WI38 (cell line): ENCODE measurements around the gene AP1B1.

Source experiments
- H3K4me3 ChIP-seq: 2 replicates; pipeline ENCODE4 v1.5.1; 2011; ENCODE audit warnings: low read depth, mild to moderate bottlenecking, control low read depth, low read length
- TF ChIP-seq, protein P1 (sequence below): IDR thresholded peaks from 2 replicates; pipeline ENCODE4 v1.5.1; 2012; ENCODE audit warnings: low read depth, mild to moderate bottlenecking, control low read depth, low read length

The AP1B1 gene

DNA sequence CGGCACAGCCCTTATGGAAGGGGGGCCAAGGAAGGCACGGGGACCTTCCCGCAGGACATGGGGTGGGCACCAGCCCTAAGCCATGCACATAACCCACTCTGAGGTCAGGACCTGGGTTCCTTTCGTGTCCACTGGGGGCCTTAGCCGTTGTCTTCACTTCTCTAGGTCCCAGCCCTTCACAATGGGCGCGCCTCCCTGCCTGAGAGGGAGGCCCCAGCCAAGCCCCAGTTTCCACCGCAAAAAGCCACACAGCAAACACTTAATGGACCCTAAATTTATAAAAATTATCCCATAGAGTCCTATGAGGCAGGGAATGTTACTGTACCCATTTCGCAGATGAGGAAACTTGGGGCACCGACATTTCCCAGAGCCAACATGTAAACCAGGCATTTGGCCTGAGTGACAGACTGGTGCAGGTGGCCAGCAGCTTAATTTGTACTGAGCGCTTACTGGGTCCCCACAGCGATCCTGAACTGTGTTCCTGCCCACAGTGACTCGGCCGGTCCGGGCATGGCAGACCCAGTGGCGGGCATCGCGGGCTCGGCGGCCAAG is 80.7 kb downstream of the AP1B1 start:
- peak overlapping the region; percentile 68 for H3K4me3 ChIP-seq
- TF ChIP-seq, protein P1, sequence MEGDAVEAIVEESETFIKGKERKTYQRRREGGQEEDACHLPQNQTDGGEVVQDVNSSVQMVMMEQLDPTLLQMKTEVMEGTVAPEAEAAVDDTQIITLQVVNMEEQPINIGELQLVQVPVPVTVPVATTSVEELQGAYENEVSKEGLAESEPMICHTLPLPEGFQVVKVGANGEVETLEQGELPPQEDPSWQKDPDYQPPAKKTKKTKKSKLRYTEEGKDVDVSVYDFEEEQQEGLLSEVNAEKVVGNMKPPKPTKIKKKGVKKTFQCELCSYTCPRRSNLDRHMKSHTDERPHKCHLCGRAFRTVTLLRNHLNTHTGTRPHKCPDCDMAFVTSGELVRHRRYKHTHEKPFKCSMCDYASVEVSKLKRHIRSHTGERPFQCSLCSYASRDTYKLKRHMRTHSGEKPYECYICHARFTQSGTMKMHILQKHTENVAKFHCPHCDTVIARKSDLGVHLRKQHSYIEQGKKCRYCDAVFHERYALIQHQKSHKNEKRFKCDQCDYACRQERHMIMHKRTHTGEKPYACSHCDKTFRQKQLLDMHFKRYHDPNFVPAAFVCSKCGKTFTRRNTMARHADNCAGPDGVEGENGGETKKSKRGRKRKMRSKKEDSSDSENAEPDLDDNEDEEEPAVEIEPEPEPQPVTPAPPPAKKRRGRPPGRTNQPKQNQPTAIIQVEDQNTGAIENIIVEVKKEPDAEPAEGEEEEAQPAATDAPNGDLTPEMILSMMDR = no peak

DNA sequence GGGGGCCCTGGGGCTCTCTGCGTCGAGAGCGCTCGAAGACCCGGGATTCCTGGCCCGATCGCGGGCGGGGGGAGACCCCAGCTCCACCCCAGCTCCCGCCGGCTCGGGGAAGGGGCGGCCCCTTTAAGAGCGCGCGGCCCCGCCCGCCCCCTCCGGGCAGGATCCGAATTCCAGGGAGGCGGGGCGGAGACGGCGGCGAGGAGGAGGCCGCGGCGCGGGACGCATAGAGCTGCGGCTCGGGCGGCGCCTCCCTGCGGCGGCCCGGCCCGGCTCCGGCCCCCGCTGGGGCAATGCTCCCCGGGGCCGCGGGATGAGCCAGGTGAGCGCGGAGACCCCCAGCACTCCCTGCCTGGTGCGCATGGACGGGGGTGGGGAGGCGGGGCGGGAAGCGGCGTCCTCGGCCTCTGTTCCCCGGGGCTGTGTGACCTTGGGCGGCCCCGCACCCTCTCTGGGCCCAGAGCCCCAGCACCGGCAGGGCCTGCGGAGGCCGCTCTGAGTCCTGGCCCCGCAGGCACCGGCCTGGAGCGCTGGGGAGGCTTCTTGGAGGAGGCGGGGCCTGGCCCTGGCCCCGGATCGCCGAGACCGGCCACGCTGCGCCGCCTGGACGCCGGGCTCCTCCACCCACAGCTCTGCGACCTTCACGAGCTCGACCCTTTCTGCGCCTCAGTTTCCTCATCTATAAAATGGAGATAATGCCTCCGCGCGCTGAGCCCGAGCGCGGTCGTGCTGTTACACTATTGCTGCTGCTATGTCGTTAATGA is 81.4 kb downstream of the AP1B1 start:
- TF ChIP-seq, protein P1 = no peak
- peak overlapping the region; percentile 68 for H3K4me3 ChIP-seq

DNA sequence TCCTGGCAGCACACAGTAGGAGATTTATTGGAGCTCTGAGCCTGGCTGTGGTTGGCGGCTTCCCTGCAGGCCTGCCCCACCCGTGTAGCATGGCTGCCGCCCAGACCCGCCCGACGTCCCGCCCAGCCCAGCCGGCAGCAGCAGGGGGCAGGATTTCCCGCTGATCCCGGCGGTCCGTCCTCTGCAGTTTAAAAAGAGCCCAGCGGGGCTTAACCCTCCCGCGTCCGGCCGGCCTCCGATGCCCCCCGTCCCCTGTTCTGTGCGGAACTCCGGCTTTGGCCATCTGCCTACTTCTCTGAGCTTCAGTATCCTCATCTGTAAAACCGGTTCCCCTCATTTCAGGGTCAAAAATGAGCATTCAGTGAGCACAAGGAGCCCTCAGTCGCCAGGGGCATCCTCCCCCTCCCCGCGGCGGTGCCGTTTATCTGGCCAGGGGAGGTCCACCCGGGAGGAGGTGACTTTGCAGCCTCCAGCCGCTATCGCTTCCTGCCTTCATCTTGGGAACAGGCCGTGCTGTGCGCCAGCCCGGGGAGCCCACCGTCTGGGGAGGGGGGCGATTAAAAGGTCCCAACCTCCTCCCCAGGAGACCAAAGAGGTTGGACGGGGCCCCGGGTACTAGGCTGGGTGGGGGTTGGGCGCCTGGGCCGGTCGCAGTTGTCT is 82.1 kb downstream of the AP1B1 start, which contains the start of gene GAS2L1:
Gene GAS2L1, plus strand, starts transcription at position 476 of the 660 bp plus-strand sequence. CDS start 1,456 bp downstream, outside the sequence.
- TF ChIP-seq, protein P1 = peak; percentile 49; the same call in 1 of the 2 replicates
- peak within 1 kb of the TSS; percentile 68 for H3K4me3 ChIP-seq

DNA sequence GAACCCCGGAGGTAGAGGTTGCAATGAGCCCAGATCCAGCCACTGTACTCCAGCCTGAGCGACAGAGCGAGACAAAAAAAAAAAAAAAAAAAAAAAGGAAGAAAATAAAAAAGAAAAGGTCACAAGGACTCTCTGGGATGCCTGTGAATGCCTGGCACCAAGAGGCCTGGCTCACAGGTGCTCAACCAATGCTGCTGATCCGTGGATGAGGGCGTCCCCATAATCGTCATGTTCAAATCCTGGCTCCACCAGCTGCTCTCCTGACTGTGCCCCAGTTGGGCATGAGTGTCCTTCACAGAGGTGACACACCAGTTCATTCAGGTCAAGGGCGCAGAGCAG is 82.6 kb downstream of the AP1B1 start:
- H3K4me3 ChIP-seq = no peak overlapping the region
- TF ChIP-seq, protein P1 = no peak

DNA sequence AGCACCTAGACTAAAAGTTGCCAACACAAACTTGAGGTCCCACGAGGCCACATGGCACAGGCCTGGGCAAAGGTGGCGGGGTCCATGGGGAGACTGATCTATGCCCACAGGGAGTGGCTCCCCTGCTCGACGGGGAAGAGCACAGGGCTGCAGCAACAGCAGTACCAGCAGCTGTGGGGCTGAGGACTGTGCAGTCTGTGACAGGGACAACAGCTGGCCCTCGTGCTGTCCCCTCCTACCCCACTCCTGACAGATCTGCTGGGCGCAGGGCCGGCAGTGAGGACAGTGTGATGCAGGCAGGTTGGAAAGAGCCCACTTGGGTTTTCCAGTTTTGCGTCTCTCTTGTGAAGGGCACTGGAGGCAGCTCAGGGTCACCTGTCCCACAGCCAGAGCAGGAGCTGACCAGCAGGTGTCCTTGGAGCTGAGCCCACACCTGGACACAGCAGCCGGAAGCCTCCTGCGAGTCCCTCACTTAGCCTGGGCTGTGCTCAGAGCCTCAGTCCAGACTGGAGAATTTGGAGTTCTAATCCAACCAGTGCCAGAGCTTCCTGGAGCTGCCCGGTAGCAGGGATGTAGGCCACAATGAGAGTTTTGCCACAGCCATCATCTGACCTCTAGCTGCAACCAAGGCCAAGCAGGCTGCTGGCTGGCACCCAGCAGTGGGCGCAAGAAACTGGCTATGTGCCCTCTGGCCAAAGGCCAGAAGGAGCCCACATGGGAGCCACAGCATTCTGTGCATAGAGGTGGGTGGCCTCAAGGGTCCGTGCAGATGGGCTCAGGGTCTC is 85.5 kb downstream of the AP1B1 start:
- TF ChIP-seq, protein P1 = no peak
- H3K4me3 ChIP-seq = no peak overlapping the region

DNA sequence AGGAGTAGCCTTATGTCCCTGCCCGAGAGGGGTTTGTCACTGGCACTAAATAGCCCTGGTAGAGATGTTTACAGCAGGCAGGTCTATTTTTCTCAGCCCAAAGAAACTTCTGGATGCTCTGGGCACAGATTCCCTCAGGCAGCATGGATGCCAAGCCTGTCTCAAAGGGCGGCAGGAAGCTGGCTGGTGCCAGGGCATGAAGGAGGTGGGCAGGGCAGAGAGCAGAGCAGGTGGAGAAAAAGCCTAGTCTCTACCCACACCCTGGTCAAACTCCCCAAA is 86.0 kb downstream of the AP1B1 start:
- no peak overlapping the region for H3K4me3 ChIP-seq
- TF ChIP-seq, protein P1 = no peak
